H9 (cell line): ENCODE results near the gene SMC3. TPM values are rescaled to one million over a fixed set of nuclear protein-coding genes. Genes with fewer than 3 reads are reported as not detected.
A peak's percentile ranks its signal among the peaks of the same experiment; 100 is the strongest.

Experiments
- DNase-seq: peaks from one replicate; pipeline ENCODE4 v3.0.0-alpha.2; 2017
- H2AFZ ChIP-seq: one replicate; pipeline ENCODE4 v1.6.1; 2013; ENCODE audit warnings: mild to moderate bottlenecking, low read length, control low read depth, moderate library complexity
- H2AK5ac ChIP-seq: 2 replicates; pipeline ENCODE4 v1.6.1; 2013; ENCODE audit warnings: low read length, control low read depth, mixed read lengths; ENCODE audit not compliant: insufficient read length
- H2BK120ac ChIP-seq: one replicate; pipeline ENCODE4 v1.6.1; 2013; ENCODE audit warnings: low read depth, mild to moderate bottlenecking, low read length, control low read depth, inconsistent platforms; ENCODE audit not compliant: poor library complexity, severe bottlenecking
- H2BK12ac ChIP-seq: 2 replicates; pipeline ENCODE4 v1.6.1; 2013; ENCODE audit warnings: low read length, control low read depth, mixed read lengths, low read depth; ENCODE audit not compliant: insufficient read length
- H2BK15ac ChIP-seq: 2 replicates; pipeline ENCODE4 v1.6.1; 2013; ENCODE audit warnings: low read depth, low read length, control low read depth
- H2BK20ac ChIP-seq: one replicate; pipeline ENCODE4 v1.6.1; 2013; ENCODE audit warnings: low read depth, mild to moderate bottlenecking, low read length, control low read depth, inconsistent platforms; ENCODE audit not compliant: poor library complexity, severe bottlenecking
- H2BK5ac ChIP-seq: 2 replicates; pipeline ENCODE4 v1.6.1; 2013; ENCODE audit warnings: low read length, control low read depth, mixed read lengths; ENCODE audit not compliant: insufficient read length
- H3K14ac ChIP-seq: 2 replicates; pipeline ENCODE4 v1.6.1; 2013; ENCODE audit warnings: low read length, control low read depth; ENCODE audit not compliant: insufficient read depth
- H3K18ac ChIP-seq: 2 replicates; pipeline ENCODE4 v1.6.1; 2013; ENCODE audit warnings: low read depth, mild to moderate bottlenecking, mixed read lengths, low read length, control low read depth; ENCODE audit not compliant: insufficient read length
- H3K23ac ChIP-seq: 2 replicates; pipeline ENCODE4 v1.6.1; 2013; ENCODE audit warnings: low read length, control low read depth, mixed read lengths, low read depth; ENCODE audit not compliant: insufficient read length
- H3K23me2 ChIP-seq: 2 replicates; pipeline ENCODE4 v1.6.1; 2013; ENCODE audit warnings: low read depth, mild to moderate bottlenecking, mixed read lengths, low read length, control low read depth; ENCODE audit not compliant: insufficient read length, poor library complexity, severe bottlenecking
- H3K27ac ChIP-seq: 2 replicates; pipeline ENCODE4 v1.5.1; 2013; ENCODE audit warnings: low read length, control low read depth, mixed read lengths, low read depth; ENCODE audit not compliant: insufficient read length
- H3K27me3 ChIP-seq: 2 replicates; pipeline ENCODE4 v1.6.1; 2013; ENCODE audit warnings: low read length, control low read depth, inconsistent platforms; ENCODE audit not compliant: insufficient read depth
- H3K4ac ChIP-seq: 2 replicates; pipeline ENCODE4 v1.6.1; 2013; ENCODE audit warnings: low read depth, mild to moderate bottlenecking, control low read depth, inconsistent platforms, low read length, moderate library complexity
- H3K4me1 ChIP-seq: 2 replicates; pipeline ENCODE4 v1.6.1; 2013; ENCODE audit warnings: low read length, control low read depth, inconsistent platforms; ENCODE audit not compliant: insufficient read depth
- H3K4me2 ChIP-seq: 2 replicates; pipeline ENCODE4 v1.6.1; 2013; ENCODE audit warnings: low read length, control low read depth, mixed read lengths; ENCODE audit not compliant: insufficient read length, insufficient read depth
- H3K56ac ChIP-seq: 2 replicates; pipeline ENCODE4 v1.6.1; 2013; ENCODE audit warnings: low read depth, mild to moderate bottlenecking, mixed read lengths, low read length, control low read depth; ENCODE audit not compliant: insufficient read length
- H3K79me1 ChIP-seq: 2 replicates; pipeline ENCODE4 v1.6.1; 2013; ENCODE audit warnings: low read depth, mild to moderate bottlenecking, moderate library complexity, low read length, control low read depth, inconsistent platforms; ENCODE audit not compliant: insufficient read depth, poor library complexity, severe bottlenecking
- H3K79me2 ChIP-seq: 2 replicates; pipeline ENCODE4 v1.6.1; 2013; ENCODE audit warnings: low read length, control low read depth, inconsistent platforms; ENCODE audit not compliant: insufficient read depth
- H3K9ac ChIP-seq: 2 replicates; pipeline ENCODE4 v1.6.1; 2013; ENCODE audit warnings: low read length, control low read depth, mixed read lengths; ENCODE audit not compliant: insufficient read length; ENCODE audit errors: extremely low read depth
- H3K9me3 ChIP-seq: one replicate; pipeline ENCODE4 v1.6.1; 2013; ENCODE audit warnings: low read depth, low read length, inconsistent platforms; ENCODE audit not compliant: control insufficient read depth
- H3T11ph ChIP-seq: one replicate; pipeline ENCODE4 v1.6.1; 2013; ENCODE audit warnings: mild to moderate bottlenecking, low read length, control low read depth, inconsistent platforms
- H4K20me1 ChIP-seq: one replicate; pipeline ENCODE4 v1.6.1; 2013; ENCODE audit not compliant: control insufficient read depth, insufficient read length, insufficient read depth
- H4K5ac ChIP-seq: 2 replicates; pipeline ENCODE4 v1.6.1; 2013; ENCODE audit warnings: low read depth, mild to moderate bottlenecking, mixed read lengths, low read length, control low read depth; ENCODE audit not compliant: insufficient read length
- H4K8ac ChIP-seq: replicated peaks from 2 replicates; pipeline ENCODE4 v1.6.1; 2013; ENCODE audit warnings: low read length, control low read depth, mixed read lengths, low read depth; ENCODE audit not compliant: insufficient read length
- H4K91ac ChIP-seq: 2 replicates; pipeline ENCODE4 v1.6.1; 2013; ENCODE audit warnings: low read depth, mild to moderate bottlenecking, moderate library complexity, mixed read lengths, low read length, control low read depth; ENCODE audit not compliant: insufficient read length
- H3K27ac Mint-ChIP-seq, 3 experiments: 2 replicates in 2 of 3; 3 replicates in 1 of 3; pipeline ENCODE4 v1.8.0; 2020 to 2021; ENCODE audit warnings: mixed read lengths in 3 of 3, mild to moderate bottlenecking in 1 of 3, moderate library complexity in 1 of 3
- H3K27me3 Mint-ChIP-seq: 2 replicates; pipeline ENCODE4 v1.8.0; 2021; ENCODE audit warnings: low read depth, mild to moderate bottlenecking, moderate library complexity, mixed read lengths
- H3K36me3 Mint-ChIP-seq, 3 experiments: 2 replicates in 2 of 3; 3 replicates in 1 of 3; pipeline ENCODE4 v1.8.0; 2020 to 2021; ENCODE audit warnings: low read depth in 3 of 3, mixed read lengths in 3 of 3; ENCODE audit not compliant: insufficient read depth in 1 of 3
- H3K4me1 Mint-ChIP-seq, 2 experiments: 2 replicates each; pipeline ENCODE4 v1.8.0; 2020; ENCODE audit warnings: mixed read lengths in 2 of 2
- H3K4me3 Mint-ChIP-seq, 2 experiments: 2 replicates in 1 of 2; 3 replicates in 1 of 2; pipeline ENCODE4 v1.8.0; 2020 to 2021; ENCODE audit warnings: mild to moderate bottlenecking in 2 of 2, mixed read lengths in 2 of 2, moderate library complexity in 1 of 2
- H3K9me3 Mint-ChIP-seq, 2 experiments: 2 replicates in 1 of 2; 3 replicates in 1 of 2; pipeline ENCODE4 v1.8.0; 2020; ENCODE audit warnings: mild to moderate bottlenecking in 2 of 2, mixed read lengths in 2 of 2, moderate library complexity in 1 of 2
- CTCF ChIP-seq: fragments of 200-600 bp; sonication (generic); conservative IDR thresholded peaks from 3 replicates; pipeline ENCODE4 v1.8.0; 2021; ENCODE audit warnings: antibody characterized with exemption, mild to moderate bottlenecking
- WGBS: extraction: QIAGEN DNeasy Blood & Tissue Kit; methylation state at CpG from one replicate; pipeline ENCODE4 v1.1.7; 2013; ENCODE audit warnings: missing lambda C conversion rate, low lambda C conversion rate, mixed read lengths; ENCODE audit not compliant: insufficient read length; ENCODE audit errors: extremely low coverage; 5-methylcytosine and 5-hydroxymethylcytosine counted together
- total RNA-seq: library from RNA; stranded (reverse); gene quantifications from 2 replicates; pipeline ENCODE4 v1.2.1, GENCODE V29; 2021

Gene SMC3
- total RNA-seq, 1 experiment from 2014 or later, result 82.4 TPM

DNA sequence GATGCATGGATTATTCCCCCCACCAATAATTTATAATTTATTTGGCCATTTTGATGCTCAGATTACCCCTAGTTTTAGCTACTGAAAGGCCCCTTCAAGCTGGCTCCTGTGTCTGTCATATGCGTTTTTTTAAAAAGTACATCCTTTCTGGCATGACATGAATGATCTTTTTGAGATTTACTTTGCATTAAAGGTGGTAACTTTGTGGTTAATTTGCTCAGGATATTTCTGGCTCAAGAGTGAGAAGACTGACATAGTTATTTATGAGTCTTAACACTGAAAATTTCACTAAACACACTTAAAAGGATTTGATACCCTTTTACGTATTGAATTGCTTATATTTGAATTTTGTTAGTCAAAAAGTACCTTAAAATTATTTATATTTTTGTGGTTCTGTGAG is 5.4 kb downstream of the SMC3 start:
- Histone ChIP-seq H2BK20ac (no peak overlapping the region), H3K79me2 (peaks cover 31% of the 10 kb centered on the region; the same call in 1 of the 2 replicates), H2AK5ac (no peak overlapping the region), H3K23me2 (peaks cover 5% of the 10 kb centered on the region), H3K23ac (no peak overlapping the region), H3K56ac (no peak overlapping the region), H3K4me1 (no peaks in the 10 kb centered on the region), H3K79me1 (no peaks in the 10 kb centered on the region), H4K8ac (no peak overlapping the region), H3K4ac (no peak overlapping the region), H2BK120ac (no peak overlapping the region), H3K9ac (no peak overlapping the region), H3K14ac (no peak overlapping the region), H2BK15ac (no peak overlapping the region), H4K5ac (no peak overlapping the region), H4K20me1 (no peaks in the 10 kb centered on the region), H2BK5ac (no peak overlapping the region), H3K27ac (no peak overlapping the region), H3K9me3 (no peaks in the 10 kb centered on the region), H3K27me3 (no peaks in the 10 kb centered on the region), H2BK12ac (no peak overlapping the region), H3T11ph (no peak overlapping the region), H2AFZ (no peak overlapping the region), H3K18ac (no peak overlapping the region), H3K4me2 (no peak overlapping the region), H4K91ac (no peak overlapping the region)
- no peaks in the 10 kb centered on the region for H3K27me3 Mint-ChIP-seq
- no peak for DNase-seq
- H3K9me3 Mint-ChIP-seq, result no peaks in the 10 kb centered on the region
- H3K4me3 Mint-ChIP-seq, result no peak overlapping the region
- 0 out of 7 replicates have a peak overlapping the region, but pooled peaks of 1 of the 3 experiments have one; percentile 11 for H3K27ac Mint-ChIP-seq
- WGBS, result no CpG with 5 or more reads among the region's 2 CpGs
- H3K36me3 Mint-ChIP-seq, result peaks cover 16 to 44% (median 44%) of the 10 kb centered on the region in 3 experiments; a peak in 6 of 7 replicates
- no peak for TF ChIP-seq CTCF
- H3K4me1 Mint-ChIP-seq, result peaks cover 27 to 30% of the 10 kb centered on the region in 2 experiments
